ENCODE data around the gene GOLT1A. TPM values are rescaled to one million over a fixed set of nuclear protein-coding genes. Genes with fewer than 3 reads are reported as not detected.

Gene GOLT1A
- total and polyA plus RNA-seq, 10 of the 15 experiments (the other 5 are each of a cell fraction or from before 2014, with no cell fraction given): 0.09 to 0.46 TPM; not detected in 8

DNA sequence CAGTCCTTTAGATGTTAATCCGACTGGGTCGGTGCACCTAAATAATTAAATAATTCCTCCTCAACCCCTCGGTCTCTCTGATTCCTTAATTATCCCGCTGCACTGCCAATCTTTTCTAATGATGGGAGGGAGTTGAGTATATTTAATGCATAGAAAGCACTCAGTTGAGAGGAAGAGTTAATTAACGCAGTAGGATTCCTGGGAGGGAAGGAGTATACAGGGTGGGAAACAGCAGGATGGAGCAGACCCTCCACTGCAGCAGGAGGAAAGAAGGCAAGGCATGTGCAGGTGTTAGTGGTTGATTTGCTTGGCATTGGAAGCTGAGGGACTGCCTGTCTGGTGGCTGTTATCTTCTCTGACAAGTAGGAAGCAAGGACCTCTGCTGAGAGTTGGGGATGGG lies 37.7 kb downstream of the GOLT1A start (continued):
- TF ChIP-seq PRDM15 (CRISPR knock-in tag; IDR thresholded peaks at IDR 0.05): no peak
- TF ChIP-seq PAX5 (IDR thresholded peaks at IDR 0.05; ENCODE audit: borderline replicate concordance, low read depth, low read length): no peak
- TF ChIP-seq SKIL (IDR thresholded peaks at IDR 0.05; ENCODE audit: low read depth, poor library complexity, severe bottlenecking): no peak
- TF ChIP-seq, protein P1, sequence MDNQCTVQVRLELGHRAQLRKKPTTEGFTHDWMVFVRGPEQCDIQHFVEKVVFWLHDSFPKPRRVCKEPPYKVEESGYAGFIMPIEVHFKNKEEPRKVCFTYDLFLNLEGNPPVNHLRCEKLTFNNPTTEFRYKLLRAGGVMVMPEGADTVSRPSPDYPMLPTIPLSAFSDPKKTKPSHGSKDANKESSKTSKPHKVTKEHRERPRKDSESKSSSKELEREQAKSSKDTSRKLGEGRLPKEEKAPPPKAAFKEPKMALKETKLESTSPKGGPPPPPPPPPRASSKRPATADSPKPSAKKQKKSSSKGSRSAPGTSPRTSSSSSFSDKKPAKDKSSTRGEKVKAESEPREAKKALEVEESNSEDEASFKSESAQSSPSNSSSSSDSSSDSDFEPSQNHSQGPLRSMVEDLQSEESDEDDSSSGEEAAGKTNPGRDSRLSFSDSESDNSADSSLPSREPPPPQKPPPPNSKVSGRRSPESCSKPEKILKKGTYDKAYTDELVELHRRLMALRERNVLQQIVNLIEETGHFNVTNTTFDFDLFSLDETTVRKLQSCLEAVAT (IDR thresholded peaks at IDR 0.05): no peak
